ENCODE data around the gene AGAP1. TPM values are rescaled to one million over a fixed set of nuclear protein-coding genes. Genes with fewer than 3 reads are reported as not detected.

AGAP1 gene
- total RNA-seq, 1 donor from 2014 or later = 22.3 TPM

GRCh38 chr2:236034974-236035373 is 541.1 kb downstream of the AGAP1 start:
- DNase-seq (ENCODE audit: extremely low read depth, low read depth, low spot score) = no peak

DNA sequence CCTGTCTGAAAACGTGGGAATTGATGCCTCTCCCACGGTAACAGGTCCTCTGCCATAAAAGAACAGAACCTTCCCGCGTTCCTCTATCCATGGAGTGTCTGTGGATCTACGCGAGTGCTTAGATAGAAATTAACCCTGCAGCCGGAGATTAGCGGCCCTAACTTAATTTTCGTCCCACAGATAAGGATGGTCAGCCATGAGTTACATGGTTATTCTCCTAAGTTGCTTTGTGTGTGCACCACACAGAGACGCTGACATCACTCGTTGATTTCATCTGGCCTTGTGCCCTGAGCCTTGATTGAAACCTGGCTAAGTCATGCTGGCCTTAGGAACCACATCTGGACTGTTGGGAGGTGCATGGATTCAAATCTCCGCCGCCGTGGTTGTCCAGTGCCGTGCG is 542.2 kb downstream of the AGAP1 start:
- DNase-seq (ENCODE audit: extremely low read depth, low read depth, low spot score) = no peak

- DNase-seq (ENCODE audit: extremely low read depth, low read depth, low spot score) = no peak
These were observed 544.3 kb downstream of the AGAP1 start for GRCh38 chr2:236038096-236038495.

- DNase-seq (ENCODE audit: extremely low read depth, low read depth, low spot score) = no peak
These were observed 546.9 kb downstream of the AGAP1 start for GRCh38 chr2:236040600-236041328.

DNA sequence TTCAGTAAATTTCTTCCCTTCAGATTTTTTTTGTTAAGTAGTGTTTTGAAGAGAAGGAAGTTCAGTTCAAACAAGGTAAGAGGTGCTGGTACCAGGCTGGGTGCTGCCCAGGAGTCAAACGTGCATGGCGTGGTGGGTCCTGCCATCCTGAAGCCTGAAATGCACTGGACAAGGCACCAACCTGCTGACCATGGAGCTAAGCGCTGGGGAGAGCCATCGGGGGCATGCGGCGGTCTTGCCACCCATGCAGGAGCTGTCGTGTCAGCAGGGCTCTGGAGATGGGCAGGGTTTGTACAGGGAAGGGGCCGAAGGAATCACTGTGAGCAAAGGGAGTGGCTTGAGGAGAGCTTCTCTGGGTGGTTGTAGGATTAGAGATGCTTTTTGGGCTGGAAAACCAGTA is 547.8 kb downstream of the AGAP1 start:
- DNase-seq (ENCODE audit: extremely low read depth, low read depth, low spot score) = no peak

DNA sequence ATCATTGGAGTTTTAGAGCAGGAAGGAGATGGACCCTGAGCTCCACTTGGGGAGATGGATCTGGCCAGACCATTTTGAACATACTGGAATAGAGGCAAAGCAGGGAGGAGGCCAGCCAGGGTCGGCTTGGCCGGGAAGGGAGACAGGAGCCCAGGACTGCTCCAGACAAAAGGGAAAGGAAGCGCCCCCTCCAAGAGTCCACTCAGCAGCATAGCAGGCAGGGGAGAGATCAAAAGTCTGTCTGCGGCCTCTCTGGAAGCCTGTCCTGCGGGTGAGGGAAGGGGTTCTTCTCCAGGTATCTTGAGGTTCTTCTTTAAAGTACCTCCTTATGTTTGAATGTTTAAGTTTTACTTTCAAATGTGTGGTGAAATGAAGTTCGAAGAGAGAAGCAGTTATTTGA is 548.2 kb downstream of the AGAP1 start:
- DNase-seq (ENCODE audit: extremely low read depth, low read depth, low spot score) = no peak

GRCh38 chr2:236044191-236044590 is 550.3 kb downstream of the AGAP1 start:
- DNase-seq (ENCODE audit: extremely low read depth, low read depth, low spot score) = no peak

GRCh38 chr2:236045251-236046235 is 551.7 kb downstream of the AGAP1 start:
- no peak for DNase-seq (ENCODE audit: extremely low read depth, low read depth, low spot score)

GRCh38 chr2:236046715-236047114 is 552.9 kb downstream of the AGAP1 start:
- DNase-seq (ENCODE audit: extremely low read depth, low read depth, low spot score) = no peak

DNA sequence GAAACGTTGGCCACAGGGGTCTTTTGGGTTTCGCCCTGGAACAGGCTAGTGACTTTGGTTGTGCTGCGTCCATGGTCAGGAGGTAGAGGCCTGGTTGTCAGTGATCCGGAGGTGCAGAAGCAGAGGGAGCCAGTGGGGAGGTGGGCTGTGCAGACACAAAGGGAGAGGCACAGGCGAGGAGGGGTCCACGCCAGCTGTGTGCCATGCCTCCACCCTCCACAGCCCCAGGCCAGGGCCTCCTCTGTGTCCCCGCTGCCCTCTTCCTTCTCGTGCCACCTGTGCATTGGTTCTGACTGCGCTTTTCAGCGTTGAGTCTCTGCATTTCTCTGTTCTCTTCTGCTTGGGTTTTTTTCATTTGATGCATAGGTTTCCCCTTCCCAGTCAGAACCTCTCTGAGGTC is 553.3 kb downstream of the AGAP1 start:
- DNase-seq (ENCODE audit: extremely low read depth, low read depth, low spot score) = no peak

- no peak for DNase-seq (ENCODE audit: extremely low read depth, low read depth, low spot score)
These were observed 554.2 kb downstream of the AGAP1 start for GRCh38 chr2:236047886-236048540.

DNA sequence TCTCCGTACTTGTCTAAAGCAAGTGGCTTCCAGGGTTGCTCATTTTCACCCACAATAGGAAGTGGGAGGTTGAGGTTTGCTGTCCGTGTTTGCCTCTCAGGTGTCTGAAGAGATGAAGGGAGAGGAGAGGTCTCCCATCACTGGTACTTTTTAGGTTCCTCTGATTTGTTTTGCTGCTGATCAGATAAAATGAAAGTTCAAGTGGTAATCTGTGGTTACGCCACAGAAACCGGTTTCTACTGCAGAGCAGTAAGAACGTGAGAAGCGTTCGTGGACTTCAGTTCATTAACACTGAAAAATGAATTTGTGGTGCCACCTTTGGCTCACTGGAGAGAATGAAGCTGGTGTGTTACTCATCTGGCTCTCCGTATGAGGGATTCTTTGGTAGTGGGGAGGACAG is 556.1 kb downstream of the AGAP1 start:
- DNase-seq (ENCODE audit: extremely low read depth, low read depth, low spot score) = no peak

DNA sequence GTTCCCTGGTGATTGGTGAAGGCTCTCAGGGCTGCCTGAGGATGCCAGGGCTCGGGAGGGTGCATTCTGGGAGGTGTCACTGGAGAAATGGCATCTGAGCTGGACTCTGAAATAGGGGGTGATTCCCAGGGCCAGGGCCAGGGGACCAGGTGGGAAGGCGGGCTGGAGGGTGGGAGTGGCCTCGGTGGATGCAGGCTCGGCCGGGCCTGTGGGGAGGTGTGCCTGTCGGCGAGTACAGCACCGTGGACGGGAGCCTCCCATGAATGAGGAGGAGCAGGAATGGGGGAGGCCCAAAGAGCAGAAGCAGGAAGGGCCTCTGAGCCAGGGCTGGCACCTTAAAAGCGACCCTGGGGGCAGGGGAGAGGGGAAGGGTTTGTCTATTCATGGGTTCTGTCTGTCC is 557.5 kb downstream of the AGAP1 start:
- DNase-seq (ENCODE audit: extremely low read depth, low read depth, low spot score) = no peak

DNA sequence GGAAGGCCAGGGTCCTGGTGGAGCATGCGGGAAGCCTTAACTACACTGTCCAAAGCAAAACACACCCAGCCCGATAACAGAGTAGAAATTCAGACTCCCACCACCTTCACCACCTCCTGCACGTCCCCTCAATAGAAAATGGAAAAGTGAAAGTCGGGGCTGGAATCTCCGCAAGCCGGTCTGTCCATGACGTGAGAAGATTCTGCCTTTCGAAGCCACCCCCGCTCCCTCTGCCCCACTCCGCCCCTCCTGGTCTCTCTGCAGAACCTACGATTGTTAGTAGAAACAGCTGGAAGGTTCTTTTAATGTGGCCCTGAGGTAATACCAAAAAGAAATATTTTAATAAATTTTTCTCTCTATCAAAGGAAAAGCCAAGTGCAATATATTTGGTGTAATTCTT is 558.0 kb downstream of the AGAP1 start:
- no peak for DNase-seq (ENCODE audit: extremely low read depth, low read depth, low spot score)

- no peak for DNase-seq (ENCODE audit: extremely low read depth, low read depth, low spot score)
These were observed 558.4 kb downstream of the AGAP1 start for GRCh38 chr2:236052206-236052605.

- no peak for DNase-seq (ENCODE audit: extremely low read depth, low read depth, low spot score)
These were observed 559.3 kb downstream of the AGAP1 start for GRCh38 chr2:236052926-236053821.

GRCh38 chr2:236054125-236054524 is 560.3 kb downstream of the AGAP1 start:
- DNase-seq (ENCODE audit: extremely low read depth, low read depth, low spot score) = no peak

GRCh38 chr2:236054621-236055305 is 560.9 kb downstream of the AGAP1 start:
- no peak for DNase-seq (ENCODE audit: extremely low read depth, low read depth, low spot score)

DNA sequence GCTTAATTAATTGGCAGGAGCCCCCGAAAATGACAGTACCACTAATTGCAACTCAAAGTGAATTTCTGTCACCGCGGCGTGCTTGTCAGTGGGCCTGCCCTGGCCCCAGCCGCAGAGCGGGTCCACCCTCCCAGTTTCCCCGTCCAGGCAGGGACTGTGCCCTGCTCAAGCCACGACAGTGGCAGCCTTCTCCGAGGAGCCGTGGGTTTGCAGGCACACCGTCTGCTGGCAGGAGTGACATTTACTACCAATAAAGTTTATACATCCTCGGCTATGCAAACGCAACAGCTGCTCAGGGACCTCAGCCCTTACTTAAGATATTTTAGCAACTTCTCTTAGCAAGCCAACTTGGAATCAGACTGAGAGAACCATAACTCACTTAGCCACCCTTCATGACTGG is 561.6 kb downstream of the AGAP1 start:
- DNase-seq (ENCODE audit: extremely low read depth, low read depth, low spot score) = no peak

- DNase-seq (ENCODE audit: extremely low read depth, low read depth, low spot score) = no peak
These were observed 562.3 kb downstream of the AGAP1 start for GRCh38 chr2:236056141-236056540.

Measured in glomerular endothelial cell (primary cell).